Measurements from ENCODE around the gene KIAA0513.

The KIAA0513 gene

DNA sequence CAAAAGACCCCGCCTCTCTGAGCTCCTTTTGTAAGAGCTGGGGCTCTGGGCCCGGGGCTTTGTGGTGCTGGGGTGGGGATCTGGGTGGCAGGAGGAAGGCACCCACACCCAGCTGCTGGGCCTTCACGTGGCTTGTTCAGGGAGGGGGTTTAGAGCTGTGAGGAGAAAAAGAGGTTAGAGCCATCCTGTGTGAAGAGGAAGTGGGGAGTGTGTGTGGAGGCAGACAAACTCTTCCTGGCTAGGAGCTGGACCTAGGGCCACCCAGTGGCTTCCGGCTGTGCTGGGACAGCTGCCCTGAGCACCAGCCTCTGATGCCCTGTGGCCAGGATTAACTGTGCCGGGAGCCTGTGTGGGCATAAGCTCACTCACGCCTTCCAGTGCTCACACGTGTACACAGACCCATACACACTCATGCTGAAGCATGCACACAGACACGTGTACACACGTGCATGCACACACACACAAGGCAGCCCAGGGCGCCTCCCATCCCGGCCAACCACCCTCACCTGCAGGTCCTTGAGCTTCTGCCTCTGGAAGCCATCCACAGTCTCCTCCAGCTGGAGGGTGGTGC lies 77.3 kb downstream of the KIAA0513 start:
- no peak overlapping the region for H3K4me2 ChIP-seq (ENCODE audit: insufficient read depth, low read length)
- no peaks in the 10 kb centered on the region for H3K36me3 ChIP-seq (ENCODE audit: insufficient read depth, low read length)
- no peak for TF ChIP-seq EZH2 (IDR thresholded peaks at IDR 0.05; ENCODE audit: borderline replicate concordance, low read depth, low read length, severe bottlenecking)
- TF ChIP-seq, protein P1, sequence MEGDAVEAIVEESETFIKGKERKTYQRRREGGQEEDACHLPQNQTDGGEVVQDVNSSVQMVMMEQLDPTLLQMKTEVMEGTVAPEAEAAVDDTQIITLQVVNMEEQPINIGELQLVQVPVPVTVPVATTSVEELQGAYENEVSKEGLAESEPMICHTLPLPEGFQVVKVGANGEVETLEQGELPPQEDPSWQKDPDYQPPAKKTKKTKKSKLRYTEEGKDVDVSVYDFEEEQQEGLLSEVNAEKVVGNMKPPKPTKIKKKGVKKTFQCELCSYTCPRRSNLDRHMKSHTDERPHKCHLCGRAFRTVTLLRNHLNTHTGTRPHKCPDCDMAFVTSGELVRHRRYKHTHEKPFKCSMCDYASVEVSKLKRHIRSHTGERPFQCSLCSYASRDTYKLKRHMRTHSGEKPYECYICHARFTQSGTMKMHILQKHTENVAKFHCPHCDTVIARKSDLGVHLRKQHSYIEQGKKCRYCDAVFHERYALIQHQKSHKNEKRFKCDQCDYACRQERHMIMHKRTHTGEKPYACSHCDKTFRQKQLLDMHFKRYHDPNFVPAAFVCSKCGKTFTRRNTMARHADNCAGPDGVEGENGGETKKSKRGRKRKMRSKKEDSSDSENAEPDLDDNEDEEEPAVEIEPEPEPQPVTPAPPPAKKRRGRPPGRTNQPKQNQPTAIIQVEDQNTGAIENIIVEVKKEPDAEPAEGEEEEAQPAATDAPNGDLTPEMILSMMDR (IDR thresholded peaks at IDR 0.05; ENCODE audit: borderline replicate concordance, extremely low read depth, low read length, poor library complexity, severe bottlenecking): no peak
- no peak overlapping the region for H3K9ac ChIP-seq (ENCODE audit: low read depth, low read length)
- H3K4me3 ChIP-seq (ENCODE audit: low read depth in 1 of 2, low read length in 2 of 2): no peak overlapping the region
- H3K9me3 ChIP-seq (ENCODE audit: insufficient read depth, low read length, severe bottlenecking): no peaks in the 10 kb centered on the region
- no peaks in the 10 kb centered on the region for H3K27me3 ChIP-seq (ENCODE audit: insufficient read depth, low read length, poor library complexity)
- ATAC-seq (ENCODE audit: insufficient read depth, low read depth): peak; percentile 55; the same call in 1 of the 3 replicates
- H3K79me2 ChIP-seq (ENCODE audit: insufficient read depth, low read length): no peaks in the 10 kb centered on the region
- H2AFZ ChIP-seq (ENCODE audit: low read depth, low read length): no peak overlapping the region
- no peak for DNase-seq
- H4K20me1 ChIP-seq (ENCODE audit: insufficient read depth, low read length): no peaks in the 10 kb centered on the region; the same call in 1 of the 2 replicates
- no peak overlapping the region for H3K27ac ChIP-seq (ENCODE audit: low read length)
- no peaks in the 10 kb centered on the region for H3K4me1 ChIP-seq (ENCODE audit: insufficient read depth, low read length)

DNA sequence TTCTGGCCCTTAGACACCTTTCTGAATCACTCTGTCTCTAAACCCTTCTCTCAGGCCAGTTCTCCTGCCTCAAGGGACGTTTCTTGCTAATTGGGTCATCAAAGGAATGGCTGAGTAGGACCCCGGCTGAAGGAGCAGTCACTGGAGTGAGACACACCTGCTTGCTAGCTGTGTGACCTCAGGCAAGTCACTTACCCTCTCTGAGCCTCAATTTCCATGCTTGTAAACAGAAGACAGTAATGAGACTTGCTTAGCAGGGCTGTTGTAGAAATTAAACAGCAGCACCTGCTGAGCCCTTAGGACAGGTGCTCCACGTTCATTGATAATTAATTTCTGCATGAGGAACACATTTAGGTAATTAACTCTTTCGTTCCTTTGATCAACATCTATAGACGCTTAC lies 77.9 kb downstream of the KIAA0513 start:
- H3K9me3 ChIP-seq (ENCODE audit: insufficient read depth, low read length, severe bottlenecking): no peaks in the 10 kb centered on the region
- TF ChIP-seq, protein P1 (IDR thresholded peaks at IDR 0.05; ENCODE audit: borderline replicate concordance, extremely low read depth, low read length, poor library complexity, severe bottlenecking): no peak
- TF ChIP-seq EZH2 (IDR thresholded peaks at IDR 0.05; ENCODE audit: borderline replicate concordance, low read depth, low read length, severe bottlenecking): no peak
- DNase-seq: no peak
- no peak overlapping the region for H2AFZ ChIP-seq (ENCODE audit: low read depth, low read length)
- no peak overlapping the region for H3K9ac ChIP-seq (ENCODE audit: low read depth, low read length)
- no peaks in the 10 kb centered on the region for H3K36me3 ChIP-seq (ENCODE audit: insufficient read depth, low read length)
- H3K27me3 ChIP-seq (ENCODE audit: insufficient read depth, low read length, poor library complexity): no peaks in the 10 kb centered on the region
- H3K4me2 ChIP-seq (ENCODE audit: insufficient read depth, low read length): no peak overlapping the region
- H3K27ac ChIP-seq (ENCODE audit: low read length): no peak overlapping the region
- no peak for ATAC-seq (ENCODE audit: insufficient read depth, low read depth)
- no peaks in the 10 kb centered on the region for H3K4me1 ChIP-seq (ENCODE audit: insufficient read depth, low read length)
- H3K4me3 ChIP-seq (ENCODE audit: low read depth in 1 of 2, low read length in 2 of 2): no peak overlapping the region
- no peaks in the 10 kb centered on the region for H3K79me2 ChIP-seq (ENCODE audit: insufficient read depth, low read length)
- no peaks in the 10 kb centered on the region; the same call in 1 of the 2 replicates for H4K20me1 ChIP-seq (ENCODE audit: insufficient read depth, low read length)

DNA sequence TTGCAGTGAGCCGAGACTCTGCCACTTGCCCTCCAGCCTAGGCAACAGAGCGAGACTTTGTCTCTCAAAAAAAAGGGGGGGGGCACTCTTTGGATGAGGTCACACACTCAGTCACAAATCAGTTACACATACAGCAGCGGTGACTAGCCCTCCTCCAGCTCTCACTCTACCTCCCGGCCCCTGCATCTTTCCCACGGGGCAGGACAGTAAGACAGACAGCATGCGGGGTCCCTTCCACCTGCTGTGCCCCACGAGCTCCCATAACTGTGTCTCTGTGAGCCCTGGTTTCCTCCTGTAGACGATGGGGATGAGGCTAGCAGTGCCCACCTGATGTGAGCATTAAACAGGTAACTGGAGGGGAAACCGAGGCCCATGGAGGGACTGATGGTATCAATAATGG lies 79.5 kb downstream of the KIAA0513 start:
- H3K4me3 ChIP-seq (ENCODE audit: low read depth in 1 of 2, low read length in 2 of 2): no peak overlapping the region
- no peak overlapping the region for H3K9ac ChIP-seq (ENCODE audit: low read depth, low read length)
- no peak overlapping the region for H3K27ac ChIP-seq (ENCODE audit: low read length)
- TF ChIP-seq, protein P1 (IDR thresholded peaks at IDR 0.05; ENCODE audit: borderline replicate concordance, extremely low read depth, low read length, poor library complexity, severe bottlenecking): no peak
- TF ChIP-seq EZH2 (IDR thresholded peaks at IDR 0.05; ENCODE audit: borderline replicate concordance, low read depth, low read length, severe bottlenecking): no peak
- no peak for ATAC-seq (ENCODE audit: insufficient read depth, low read depth)
- DNase-seq: no peak
- H3K4me2 ChIP-seq (ENCODE audit: insufficient read depth, low read length): no peak overlapping the region
- H3K36me3 ChIP-seq (ENCODE audit: insufficient read depth, low read length): no peaks in the 10 kb centered on the region
- no peaks in the 10 kb centered on the region for H3K4me1 ChIP-seq (ENCODE audit: insufficient read depth, low read length)
- H4K20me1 ChIP-seq (ENCODE audit: insufficient read depth, low read length): no peaks in the 10 kb centered on the region; the same call in 1 of the 2 replicates
- no peaks in the 10 kb centered on the region for H3K27me3 ChIP-seq (ENCODE audit: insufficient read depth, low read length, poor library complexity)
- no peak overlapping the region for H2AFZ ChIP-seq (ENCODE audit: low read depth, low read length)
- H3K9me3 ChIP-seq (ENCODE audit: insufficient read depth, low read length, severe bottlenecking): no peaks in the 10 kb centered on the region
- H3K79me2 ChIP-seq (ENCODE audit: insufficient read depth, low read length): no peaks in the 10 kb centered on the region

Data from DND-41 (cell line).